ENCODE data around the gene SLC12A7.

SLC12A7 gene

DNA sequence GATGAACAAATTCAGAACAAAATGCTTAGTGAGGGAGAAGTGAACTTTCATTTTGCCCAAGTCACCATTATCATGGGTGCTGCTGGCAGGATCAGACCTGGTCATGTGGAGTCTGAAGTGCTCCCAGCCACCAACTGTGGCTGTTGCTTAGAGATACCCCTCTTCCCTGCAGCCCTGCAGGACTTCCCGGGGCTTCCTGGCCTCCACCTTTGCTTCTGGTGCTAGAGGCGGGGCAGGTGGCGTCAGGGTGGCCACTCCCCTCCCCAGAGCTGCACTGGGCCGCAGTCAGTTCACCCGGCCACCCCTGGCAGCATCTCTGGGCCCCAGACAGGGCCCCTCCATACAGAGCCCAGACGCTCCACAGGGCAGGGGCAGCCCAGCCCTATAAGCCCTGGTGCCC lies 30.0 kb upstream of the SLC12A7 start:
- FAIRE-seq (no peak), DNase-seq (ENCODE audit: low spot score) (no peak)

DNA sequence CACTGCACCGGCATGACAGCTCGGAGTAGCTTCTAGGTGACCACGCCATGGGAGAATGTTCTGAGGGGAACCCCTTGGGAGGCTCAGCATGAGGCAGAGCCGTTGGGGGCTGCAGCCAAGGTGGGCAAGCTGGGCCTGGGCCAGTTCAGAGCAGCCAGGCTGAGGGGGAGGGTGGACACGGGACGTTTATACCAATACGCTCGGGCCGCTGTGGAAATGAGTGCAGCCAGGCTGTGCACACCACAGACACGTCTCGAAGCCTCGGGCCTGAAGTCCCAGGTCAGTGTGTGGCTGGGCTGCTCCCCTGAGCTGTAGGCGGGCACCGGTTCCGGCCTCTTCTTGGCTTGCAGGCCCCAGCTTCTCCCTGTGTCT lies 28.9 kb upstream of the SLC12A7 start:
- FAIRE-seq (no peak), DNase-seq (ENCODE audit: low spot score) (no peak)

DNA sequence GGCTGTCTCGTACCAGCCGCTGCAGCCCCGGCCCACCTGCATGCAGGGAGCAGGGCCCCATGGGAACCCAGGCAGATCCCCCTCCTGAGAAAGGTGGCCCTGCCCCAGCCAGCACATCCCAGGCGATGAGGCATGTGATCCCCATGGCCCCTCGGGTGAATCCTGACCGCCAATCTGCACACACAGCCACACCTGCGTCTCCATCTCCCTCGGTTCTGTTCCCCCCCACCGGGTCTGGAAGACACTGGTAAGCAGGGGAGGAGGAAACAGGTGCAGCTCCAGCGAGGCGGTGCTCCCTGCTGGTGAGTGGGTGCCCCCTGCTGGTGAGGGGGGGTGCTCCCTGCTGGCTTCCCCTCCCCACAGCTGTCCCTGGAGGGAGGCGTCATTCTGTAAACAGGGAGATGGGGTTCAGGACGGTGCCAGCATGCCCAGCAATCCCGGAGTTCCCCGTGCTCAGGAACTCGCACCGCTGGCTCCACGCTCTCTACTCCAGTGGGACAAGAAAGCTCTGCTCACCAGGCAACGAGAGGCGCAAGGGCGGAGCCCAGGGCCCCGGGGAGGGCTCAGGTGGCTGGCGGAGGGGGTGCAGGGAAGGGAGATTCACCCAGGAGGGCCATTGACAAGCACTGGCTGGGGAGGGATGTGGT lies 28.4 kb upstream of the SLC12A7 start:
- peak; percentile 85 for FAIRE-seq
- peak; percentile 79 for DNase-seq (ENCODE audit: low spot score)

GRCh38 chr5:1139331-1140170 lies 27.7 kb upstream of the SLC12A7 start:
- no peak for FAIRE-seq
- no peak for DNase-seq (ENCODE audit: low spot score)

GRCh38 chr5:1138445-1139245 lies 26.8 kb upstream of the SLC12A7 start:
- FAIRE-seq (no peak), DNase-seq (ENCODE audit: low spot score) (no peak)

DNA sequence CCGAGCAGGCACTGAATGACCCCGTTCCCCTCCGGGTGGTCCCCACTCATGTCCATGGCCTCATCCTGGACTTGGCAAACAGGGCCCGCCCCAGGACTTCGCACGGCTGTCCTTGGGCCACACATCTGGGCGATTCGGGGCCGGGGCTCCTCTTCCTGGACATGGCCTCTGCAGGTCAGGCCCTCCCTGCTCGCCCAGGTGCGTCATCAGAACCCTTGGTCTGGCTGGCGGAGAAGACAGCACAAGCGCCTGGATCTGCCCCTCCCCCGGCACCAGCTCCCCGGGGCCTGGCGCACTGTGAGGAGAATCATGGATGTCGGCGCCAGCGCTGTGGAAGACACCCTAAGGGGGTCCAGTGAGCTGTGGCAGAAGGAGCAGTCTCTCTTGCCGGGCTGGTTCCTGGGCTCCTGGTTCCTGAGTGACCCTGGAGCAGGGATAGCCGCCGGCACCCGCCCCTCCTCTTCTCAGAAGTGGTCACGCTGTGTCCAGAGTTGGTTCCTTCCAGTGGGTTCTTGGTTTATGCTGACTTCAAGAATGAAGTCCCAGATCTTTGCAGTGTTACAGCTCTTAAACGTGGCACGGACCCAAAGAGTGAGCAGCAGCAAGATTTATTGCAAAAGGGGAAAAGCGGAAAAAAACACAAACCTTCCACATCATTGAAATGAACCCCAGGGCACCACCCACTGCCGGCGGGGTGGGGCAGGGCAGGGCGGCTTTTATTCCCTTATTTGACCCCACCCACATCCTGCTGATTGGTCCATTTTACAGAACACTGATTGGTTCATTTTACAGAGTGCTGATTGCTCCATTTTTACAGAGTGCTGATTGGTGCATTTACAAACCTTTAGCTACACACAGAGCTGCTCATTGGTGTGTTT lies 25.9 kb upstream of the SLC12A7 start:
- no peak for DNase-seq (ENCODE audit: low spot score)
- FAIRE-seq: no peak

DNA sequence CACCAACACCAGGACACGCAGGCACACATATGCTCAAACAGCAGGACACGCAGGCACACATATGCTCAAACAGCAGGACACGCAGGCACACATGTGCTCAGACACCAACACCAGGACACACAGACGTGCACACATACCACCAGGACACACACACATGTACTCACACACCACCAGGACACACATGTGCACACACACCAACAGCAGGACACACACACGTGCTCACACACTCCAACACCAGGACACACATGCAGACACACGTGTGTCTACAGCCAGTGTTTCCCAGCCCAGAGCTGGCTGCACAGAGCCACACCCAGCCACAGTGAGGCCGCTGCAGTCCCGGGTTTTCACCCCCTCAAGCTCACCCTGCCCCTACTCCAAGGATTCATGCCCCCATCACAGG lies 25.0 kb upstream of the SLC12A7 start:
- FAIRE-seq (peak; percentile 92), DNase-seq (ENCODE audit: low spot score) (no peak)

DNA sequence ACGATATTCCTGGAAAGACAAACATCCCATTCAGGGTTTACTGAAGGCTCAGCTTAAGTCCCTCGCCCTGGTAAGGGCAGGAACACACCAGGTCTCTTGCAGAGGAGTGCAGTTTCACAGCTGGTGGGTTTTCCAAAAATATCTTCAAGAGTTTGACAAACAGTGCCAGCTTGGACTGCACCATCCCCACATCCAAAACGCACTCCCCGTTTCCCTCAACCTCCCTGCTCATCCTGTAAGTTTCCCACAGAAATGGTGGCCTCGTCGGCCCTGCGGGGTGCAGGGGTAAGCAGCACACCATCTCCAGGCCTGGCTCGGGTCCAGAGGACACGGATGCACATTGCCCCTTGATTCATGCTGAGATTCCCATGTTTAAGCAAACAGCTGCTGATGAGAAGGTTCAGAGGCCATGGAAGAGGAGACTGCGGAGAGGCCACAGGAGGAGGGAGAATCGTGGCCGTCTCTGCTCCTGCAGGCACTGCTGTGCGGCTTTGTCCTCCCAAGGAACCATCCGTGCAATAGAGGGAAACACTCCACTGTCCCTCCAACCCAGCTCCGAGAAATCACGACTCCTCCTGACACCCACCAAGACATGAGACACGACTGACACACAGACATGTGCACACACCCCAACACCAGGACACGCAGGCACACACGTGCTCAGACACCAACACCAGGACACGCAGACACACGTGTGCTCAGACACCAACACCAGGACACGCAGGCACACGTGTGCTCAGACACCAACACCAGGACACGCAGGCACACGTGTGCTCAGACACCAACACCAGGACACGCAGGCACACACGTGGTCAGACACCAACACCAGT lies 24.0 kb upstream of the SLC12A7 start:
- FAIRE-seq: no peak
- DNase-seq (ENCODE audit: low spot score): no peak

GRCh38 chr5:1134478-1134877 lies 22.6 kb upstream of the SLC12A7 start:
- DNase-seq (ENCODE audit: low spot score) (no peak), FAIRE-seq (no peak)

DNA sequence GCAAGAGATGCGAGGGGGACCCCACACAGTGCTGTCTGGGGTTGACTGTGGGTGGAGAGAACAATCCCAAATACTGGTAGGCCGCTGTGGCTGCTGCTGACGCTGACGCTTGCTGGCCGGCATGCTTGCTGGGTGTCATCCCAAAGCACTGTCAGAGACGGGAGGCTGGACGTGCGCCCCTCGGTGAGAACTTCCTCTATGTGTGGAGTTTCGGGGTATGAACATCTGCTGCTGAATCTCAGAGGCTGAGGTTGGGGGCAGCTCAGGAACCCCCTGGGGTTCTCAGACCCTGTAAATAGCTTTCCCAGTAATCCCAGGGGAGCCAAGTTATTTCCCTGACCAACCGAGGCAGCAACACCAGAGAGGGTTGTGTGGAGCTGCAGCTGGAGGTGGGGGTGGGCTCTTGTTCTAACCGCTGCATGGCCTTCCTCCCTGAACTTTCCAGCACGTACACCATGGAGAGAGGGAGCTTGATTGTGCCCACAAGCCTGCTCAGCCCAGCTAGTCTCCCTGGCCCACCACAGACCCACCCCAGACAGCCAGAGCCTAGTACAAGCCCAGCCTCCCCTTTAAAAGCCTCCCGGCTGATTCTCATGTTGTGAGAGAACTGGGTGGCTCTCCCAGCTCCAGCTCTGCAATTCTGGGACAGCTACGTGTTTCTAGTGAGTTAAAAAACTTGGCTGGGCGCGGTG lies 21.8 kb upstream of the SLC12A7 start:
- FAIRE-seq (no peak), DNase-seq (ENCODE audit: low spot score) (no peak)

- DNase-seq (ENCODE audit: low spot score) (no peak), FAIRE-seq (no peak)
Measured at GRCh38 chr5:1133108-1133507, 21.2 kb upstream of the SLC12A7 start.

DNA sequence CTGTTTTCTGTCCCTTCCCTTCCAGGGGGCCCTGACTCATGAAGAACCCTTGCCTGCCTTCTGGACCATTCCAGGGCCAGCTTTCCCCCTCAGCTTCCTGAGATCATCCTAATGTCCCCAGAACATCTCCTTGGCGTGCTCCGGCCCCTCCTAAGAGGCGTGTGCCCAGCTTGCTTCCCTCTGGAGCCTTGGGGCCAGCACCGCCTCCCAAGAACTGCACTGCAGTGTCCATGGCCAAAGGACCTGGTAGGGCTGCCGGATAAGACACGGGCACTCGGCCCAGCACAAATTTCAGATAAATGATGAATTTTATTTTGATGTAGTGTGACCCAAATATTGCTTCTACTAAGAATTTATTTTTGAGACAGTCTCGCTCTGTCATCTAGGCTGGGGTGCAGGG lies 20.7 kb upstream of the SLC12A7 start:
- DNase-seq (ENCODE audit: low spot score): no peak
- no peak for FAIRE-seq

DNA sequence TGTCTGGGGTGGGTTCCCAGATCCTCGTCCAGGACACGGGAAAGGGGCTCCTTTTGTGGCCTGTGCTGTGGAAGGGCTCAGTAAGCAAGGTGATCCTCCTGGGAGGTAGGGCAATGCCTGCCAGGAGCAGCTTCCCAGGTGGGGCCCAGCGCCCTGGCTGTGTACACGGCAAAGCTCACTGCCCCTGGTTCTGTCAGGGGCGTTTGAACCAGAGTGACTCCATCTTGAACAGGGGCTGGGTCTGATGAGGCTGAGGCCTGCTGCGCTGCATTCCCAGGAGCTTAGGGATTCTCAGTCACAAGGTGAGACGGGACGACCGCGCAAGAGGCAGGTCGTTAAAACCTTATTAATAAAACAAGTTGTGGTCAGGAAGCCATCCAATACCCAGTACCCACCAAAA lies 19.9 kb upstream of the SLC12A7 start:
- DNase-seq (ENCODE audit: low spot score) (no peak), FAIRE-seq (no peak)

DNA sequence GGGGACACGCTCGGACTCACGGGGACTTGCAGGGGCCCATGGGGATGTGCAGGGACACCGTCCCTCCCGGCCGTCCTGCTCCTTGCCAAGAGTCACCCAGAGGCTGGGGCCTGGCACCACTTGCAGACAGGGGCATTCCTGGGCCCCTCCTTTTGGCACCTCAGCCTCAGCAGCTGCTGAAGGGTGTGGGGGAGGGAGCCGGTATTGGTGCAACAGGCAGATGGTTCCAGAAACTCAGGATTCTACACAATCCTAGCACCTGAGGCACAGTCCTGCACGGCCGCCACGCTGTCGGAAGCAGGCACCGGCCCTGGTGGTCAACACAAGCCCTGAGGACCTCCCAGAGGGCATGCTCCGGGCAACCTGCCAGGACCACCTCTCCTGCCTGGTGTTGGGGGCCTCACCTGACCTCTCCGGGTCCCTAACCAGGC lies 19.3 kb upstream of the SLC12A7 start:
- FAIRE-seq (no peak), DNase-seq (ENCODE audit: low spot score) (no peak)

- FAIRE-seq (no peak), DNase-seq (ENCODE audit: low spot score) (no peak)
Measured at GRCh38 chr5:1130218-1130946, 18.5 kb upstream of the SLC12A7 start.

DNA sequence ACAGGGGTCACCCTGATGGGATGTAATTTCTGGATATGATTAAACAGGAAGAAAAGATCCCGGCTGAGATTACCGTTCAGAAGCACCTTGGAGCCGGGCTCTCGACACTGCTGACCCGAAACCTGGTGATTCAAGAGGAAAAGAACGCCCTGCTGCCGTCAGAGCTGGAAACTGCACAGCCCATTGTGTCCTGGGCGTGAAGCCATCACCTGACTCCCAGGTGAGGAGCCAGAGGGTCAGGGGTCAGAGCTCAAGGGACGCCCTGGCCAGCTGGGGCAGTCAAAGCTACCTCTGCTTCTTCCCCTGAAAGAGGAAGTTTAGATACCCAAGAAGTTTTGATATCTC lies 17.8 kb upstream of the SLC12A7 start:
- DNase-seq (ENCODE audit: low spot score): no peak
- FAIRE-seq: no peak

DNA sequence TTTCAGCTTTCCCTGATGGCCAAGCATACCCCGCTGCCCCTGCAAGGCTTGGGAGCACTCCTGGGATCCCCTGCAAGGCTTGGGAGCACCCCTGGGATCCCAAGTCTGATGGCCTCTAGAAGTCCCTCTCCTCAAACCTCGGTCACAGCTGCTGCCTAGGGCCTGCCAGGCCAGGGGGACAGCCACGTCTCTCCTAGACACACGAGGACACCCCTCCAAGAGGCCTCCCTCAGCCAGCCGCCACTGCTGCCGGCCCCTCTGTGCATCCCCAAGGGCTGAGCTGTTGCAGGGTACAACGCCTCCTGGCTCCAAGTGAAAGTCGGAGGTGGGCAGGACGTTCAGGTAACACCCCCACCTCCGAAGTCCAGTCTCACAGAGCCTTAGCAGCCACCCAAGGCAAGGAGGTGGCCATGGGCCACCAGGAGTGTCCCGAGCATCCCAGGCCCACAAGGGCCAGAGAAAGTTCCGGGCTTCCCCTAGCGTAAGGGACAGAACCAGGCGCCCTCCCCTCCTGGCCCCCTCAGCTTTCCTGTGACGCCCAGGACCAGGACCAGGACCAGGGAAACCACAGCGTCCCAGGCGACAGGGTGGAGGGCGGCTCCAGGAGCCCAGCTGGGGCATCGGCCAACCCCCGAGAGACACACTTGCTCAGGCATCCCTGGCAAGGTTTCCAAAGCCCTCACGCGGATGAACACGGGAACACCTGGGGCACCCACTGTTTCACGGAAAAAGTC lies 17.3 kb upstream of the SLC12A7 start:
- FAIRE-seq: no peak
- no peak for DNase-seq (ENCODE audit: low spot score)

DNA sequence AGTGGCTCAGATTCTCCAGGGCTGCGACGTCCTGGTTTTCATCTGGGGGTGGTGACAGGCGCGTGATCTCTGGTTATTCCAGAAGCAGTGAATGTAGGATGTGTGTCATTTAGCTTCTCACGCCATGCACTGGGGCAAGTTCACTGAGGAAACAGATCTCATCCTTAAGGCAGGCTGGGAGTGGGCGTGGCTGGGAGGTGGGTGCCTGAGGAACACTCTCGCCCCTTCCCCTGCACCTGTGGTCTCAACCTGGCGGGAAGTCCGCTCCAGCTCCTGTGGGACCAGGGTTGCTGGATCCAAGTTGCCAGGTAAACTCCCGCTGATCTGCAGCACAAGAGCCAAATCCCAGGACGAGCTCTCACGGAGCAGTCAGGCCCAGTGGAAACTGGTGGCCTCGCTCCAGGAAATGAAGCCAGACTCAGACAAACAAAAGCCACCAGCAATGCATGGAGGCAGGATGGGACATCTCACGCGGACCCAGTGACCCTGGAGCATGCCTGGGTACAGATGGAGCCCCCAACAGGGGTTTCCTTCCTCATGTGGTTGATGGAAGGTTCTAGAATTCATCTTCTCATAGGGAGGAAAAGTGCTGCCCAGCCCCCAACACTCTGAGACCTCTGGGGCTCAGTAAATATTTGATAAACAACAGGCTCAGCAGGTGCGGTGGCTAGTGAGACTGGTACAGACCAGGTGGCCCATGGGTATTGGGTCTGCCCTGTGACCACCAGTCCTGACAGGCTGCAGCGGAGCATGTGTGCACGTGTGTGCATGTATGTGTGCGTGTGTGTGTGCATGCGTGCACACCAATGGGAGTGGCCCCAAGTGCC lies 16.3 kb upstream of the SLC12A7 start:
- DNase-seq (ENCODE audit: low spot score) (no peak), FAIRE-seq (peak; percentile 93)
